HuH-7.5 (cell line): ENCODE measurements around the gene CHP1.
"Not testable (repeated sequence)": the region's sequence is repeated elsewhere in the genome, so short reads cannot be mapped to it uniquely, and the experiment has no call there.

Source experiments
- DNase-seq: peaks from one replicate; pipeline ENCODE4 v3.0.0; 2011; ENCODE audit warnings: low spot score

Gene CHP1

GRCh38 chr15:41292521-41292920, 61.5 kb downstream of the CHP1 start:
- no peak for DNase-seq

GRCh38 chr15:41301139-41301538, 70.1 kb downstream of the CHP1 start:
- DNase-seq: not testable (repeated sequence)

GRCh38 chr15:41301587-41301986, 70.5 kb downstream of the CHP1 start:
- DNase-seq: no peak

DNA sequence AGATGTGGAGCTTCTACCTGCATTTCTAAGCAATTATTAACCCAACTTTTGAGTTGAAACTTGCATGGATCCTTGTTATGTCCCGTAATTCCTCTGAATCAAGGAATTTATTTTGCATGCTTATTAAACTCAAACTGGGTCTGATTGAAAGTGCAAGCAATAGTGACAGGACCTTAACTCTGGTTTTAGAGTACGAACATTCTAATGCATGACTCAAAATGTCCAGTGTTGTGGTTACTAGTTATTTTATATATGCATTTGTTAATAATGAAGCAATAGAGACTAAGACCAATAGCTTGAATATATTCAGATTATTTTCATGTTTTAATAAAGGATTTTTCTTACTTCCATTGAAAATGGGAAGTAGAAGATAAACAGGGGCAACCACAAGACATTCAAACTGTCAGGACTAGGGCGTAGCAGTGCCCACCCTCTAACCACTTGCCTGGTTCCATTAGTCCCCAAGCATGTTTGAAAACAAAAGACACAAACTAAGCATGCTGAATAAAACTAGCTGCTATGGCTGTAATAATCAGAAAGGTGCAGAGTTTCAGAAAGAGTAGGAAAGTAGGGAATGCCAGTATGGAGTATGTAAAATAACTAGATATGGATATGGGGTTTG, 73.2 kb downstream of the CHP1 start:
- DNase-seq: no peak

- no peak for DNase-seq
Measured at GRCh38 chr15:41307679-41308078, 76.6 kb downstream of the CHP1 start.

DNA sequence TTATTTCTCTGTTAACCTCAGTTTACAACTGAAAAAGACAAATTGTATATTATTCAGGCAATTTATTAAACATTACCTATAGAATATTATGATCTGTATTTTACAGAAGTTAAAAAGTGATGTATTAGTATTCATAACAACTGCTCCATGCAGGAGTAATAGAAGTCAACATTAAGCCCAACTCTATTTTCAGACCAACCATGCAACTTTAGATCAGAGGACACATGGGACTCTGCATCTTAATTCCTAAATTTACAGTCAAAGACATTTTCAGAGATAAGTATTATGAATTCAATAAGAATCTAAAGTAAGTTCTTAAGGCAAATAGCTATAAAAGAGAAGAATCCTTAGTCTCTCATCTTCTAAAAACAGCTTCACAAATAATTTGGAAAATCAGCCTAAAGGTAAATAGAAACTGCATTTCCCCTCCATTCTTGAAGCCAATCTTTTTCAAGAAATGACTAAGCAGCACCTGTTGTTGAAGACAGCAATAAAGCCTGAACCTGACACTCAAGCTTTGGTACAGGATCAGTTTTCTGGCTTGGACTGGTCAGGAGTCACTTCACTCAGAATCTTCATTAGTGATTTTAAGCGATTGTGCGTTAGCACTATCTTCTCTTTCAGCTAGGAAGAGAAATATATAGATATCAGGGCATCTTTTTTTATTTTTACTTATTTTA, 78.3 kb downstream of the CHP1 start:
- no peak for DNase-seq

GRCh38 chr15:41320805-41321330, 89.8 kb downstream of the CHP1 start:
- not testable (repeated sequence) for DNase-seq

DNA sequence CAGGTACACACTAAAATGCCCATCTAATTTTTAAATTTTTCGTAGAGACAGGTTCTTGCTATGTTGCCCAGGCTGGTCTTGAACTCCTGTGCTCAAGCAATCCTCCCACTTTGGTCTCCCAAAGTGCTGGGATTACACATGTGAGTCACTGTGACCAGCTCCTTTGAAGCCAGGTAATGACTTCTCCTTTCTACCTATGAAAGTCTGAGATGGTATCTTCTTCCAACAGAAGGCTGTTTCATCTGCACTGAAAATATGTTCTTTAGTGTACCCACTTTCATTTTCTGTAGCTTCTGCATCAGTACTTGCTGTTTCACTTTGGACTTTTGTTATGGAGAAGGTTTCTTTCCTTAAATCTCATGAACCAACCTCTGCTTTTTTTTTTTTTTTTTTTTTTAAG, 92.5 kb downstream of the CHP1 start:
- no peak for DNase-seq

DNA sequence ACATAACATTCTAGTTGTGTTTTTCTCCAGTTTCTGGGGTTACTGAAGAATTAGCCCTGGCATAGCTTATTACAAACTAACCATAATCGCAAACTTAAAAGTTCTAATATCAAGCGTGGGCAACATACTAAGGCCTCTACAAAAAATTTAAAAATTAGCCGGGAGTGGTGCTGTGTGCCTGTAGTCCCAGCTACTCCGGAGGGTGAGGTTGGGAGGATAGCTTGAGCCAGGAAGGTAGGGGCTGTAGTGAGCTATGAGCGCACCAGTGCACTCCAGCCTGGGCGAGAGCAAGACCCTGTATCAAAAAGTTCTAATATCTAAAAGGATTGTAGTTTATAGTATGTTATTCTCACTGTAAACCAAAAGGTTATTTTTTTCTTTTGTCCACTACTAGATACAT, 100.2 kb downstream of the CHP1 start:
- no peak for DNase-seq
